GM12864 (cell line): Measurements from ENCODE around the gene SLC6A5.

ENCODE experiments used
- DNase-seq: peaks from one replicate; pipeline ENCODE4 v3.0.0-alpha.2; 2011; ENCODE audit warnings: low read depth
- H3K4me3 ChIP-seq: 2 replicates; pipeline ENCODE4 v1.5.1; 2011; ENCODE audit warnings: mild to moderate bottlenecking, low read depth, low read length, control low read depth
- TF ChIP-seq, protein P1 (sequence below): IDR thresholded peaks from 2 replicates; pipeline ENCODE4 v1.5.1; 2011; ENCODE audit warnings: low read depth, mild to moderate bottlenecking, moderate library complexity, low read length, control low read depth, inconsistent platforms; ENCODE audit errors: missing control alignments

The SLC6A5 gene

DNA sequence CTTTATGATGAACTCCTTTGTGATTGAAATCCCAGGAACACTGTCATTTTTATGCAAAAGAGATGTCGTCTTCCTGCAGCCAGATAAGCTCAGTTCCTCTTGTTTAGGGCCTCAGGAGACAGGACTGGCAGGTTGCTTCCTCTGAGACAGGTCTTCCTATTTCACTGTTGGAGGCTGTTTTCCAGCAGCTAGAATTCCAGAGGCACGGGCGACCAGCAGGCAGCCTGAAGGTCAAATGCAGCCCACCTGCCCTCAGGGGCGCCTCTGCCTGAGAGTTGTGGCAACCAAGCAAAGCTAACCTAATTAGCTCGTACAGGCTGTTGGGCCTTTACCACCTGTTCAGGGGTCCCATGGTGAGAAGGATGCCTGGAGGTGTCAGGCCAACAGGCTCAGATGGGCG, 22.3 kb downstream of the SLC6A5 start:
- DNase-seq = no peak
- TF ChIP-seq, protein P1, sequence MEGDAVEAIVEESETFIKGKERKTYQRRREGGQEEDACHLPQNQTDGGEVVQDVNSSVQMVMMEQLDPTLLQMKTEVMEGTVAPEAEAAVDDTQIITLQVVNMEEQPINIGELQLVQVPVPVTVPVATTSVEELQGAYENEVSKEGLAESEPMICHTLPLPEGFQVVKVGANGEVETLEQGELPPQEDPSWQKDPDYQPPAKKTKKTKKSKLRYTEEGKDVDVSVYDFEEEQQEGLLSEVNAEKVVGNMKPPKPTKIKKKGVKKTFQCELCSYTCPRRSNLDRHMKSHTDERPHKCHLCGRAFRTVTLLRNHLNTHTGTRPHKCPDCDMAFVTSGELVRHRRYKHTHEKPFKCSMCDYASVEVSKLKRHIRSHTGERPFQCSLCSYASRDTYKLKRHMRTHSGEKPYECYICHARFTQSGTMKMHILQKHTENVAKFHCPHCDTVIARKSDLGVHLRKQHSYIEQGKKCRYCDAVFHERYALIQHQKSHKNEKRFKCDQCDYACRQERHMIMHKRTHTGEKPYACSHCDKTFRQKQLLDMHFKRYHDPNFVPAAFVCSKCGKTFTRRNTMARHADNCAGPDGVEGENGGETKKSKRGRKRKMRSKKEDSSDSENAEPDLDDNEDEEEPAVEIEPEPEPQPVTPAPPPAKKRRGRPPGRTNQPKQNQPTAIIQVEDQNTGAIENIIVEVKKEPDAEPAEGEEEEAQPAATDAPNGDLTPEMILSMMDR = no peak
- H3K4me3 ChIP-seq = no peak overlapping the region

DNA sequence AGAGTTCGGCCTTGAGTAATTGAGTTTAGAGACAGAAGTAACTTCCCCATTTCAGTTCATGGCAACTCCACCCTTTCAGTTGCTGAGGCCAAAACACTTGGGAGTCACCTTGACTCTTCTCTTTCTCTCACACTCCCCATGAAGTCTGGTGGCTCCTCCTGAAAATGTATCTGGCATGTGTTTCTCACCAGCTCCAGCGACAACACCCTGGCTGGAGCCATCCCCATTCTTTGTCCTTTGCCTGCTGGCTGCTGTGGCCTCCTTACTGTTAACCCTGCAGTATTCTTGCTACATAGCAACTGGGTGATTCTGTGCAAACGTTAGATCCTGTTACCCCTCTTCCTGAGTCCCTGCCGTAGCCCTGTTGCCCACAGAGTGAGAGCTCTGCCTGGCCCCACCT, 23.8 kb downstream of the SLC6A5 start:
- H3K4me3 ChIP-seq = no peak overlapping the region
- no peak for DNase-seq
- TF ChIP-seq, protein P1 = no peak

DNA sequence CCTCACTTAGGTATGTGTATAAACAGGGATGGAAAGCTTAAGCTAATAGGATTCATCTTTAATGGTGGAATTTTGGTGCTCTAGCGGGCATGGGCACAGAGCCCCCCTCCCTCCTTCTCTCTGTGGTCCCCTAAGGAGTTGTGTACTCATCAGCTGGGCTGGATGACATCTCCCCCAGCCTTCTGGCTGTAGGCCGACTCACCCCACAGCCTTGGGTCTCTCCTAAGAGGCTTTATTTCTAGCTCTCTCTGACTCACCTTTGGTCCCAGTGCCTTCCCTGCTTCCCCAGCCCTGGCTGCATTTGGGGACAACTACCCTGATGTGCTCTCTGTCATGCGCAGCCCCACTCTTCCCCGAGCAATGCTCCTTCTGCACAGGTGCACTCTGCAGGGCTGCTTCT, 26.9 kb downstream of the SLC6A5 start:
- no peak for DNase-seq
- TF ChIP-seq, protein P1 = no peak
- H3K4me3 ChIP-seq = no peak overlapping the region

DNA sequence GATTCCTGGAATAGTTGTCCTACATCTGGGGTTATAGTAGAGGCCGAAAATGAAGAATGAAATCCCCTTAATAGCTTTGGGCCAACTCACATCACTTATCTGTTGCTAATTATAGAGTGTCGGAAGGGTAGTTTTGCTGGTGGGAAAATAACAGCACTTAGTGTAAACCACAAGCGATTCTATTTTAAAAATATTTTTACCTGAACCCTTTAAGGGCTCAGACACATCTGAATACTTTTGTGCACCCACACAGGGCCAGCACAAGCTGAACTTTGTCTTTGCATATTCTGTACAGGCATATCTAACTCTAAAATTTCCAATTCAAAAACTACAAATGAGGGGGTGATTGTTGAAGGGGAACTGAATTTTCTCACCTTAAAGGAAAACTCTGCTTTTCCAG, 27.6 kb downstream of the SLC6A5 start:
- H3K4me3 ChIP-seq = no peak overlapping the region
- DNase-seq = no peak
- TF ChIP-seq, protein P1 = no peak

DNA sequence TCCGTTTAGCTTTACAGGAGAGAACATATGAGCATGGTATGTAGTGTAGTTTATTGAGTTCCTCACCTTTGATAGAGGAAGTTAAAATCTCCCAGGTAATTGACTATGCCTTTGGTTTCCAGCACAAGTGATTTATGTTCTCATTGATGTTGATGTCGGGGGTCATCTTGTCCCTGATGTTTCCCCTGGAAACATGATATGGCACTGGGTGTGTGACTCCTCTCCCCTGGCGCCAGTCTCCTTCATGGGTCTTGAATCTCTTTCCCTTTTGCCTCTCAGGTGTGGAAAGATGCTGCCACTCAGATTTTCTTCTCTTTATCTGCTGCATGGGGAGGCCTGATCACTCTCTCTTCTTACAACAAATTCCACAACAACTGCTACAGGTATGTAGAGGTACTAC, 28.3 kb downstream of the SLC6A5 start:
- TF ChIP-seq, protein P1 = no peak
- no peak overlapping the region for H3K4me3 ChIP-seq
- no peak for DNase-seq

DNA sequence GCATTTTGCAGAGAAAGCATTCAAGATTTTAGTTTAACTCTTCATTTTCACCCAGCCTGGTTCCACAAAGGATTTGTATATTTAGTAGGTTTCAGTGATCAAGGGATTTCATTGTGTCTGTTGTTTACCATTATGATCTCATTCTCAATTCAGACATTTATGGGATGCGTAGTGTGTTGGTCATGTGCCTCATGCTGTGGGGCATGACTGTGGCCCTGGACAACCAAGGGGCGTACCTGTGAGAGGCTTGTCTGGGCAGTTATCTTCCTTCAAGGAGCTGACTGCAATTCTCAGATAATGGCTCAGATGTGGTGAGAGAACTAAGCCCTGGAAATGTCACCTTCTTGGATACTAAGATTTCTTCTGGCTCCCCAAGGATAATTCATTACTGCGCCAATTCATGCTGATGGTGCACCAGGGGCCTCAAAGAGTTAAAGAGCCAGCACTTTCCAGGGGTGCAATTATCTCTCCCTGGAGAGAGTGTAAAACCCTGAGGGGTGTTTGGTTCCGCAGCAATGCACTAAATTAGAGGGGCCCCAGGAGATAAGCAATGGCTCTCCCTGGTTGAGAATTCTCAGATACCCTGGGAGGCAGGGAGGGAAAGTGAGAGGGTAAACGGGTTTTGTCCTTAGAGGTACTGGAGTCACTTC, 32.2 kb downstream of the SLC6A5 start:
- no peak overlapping the region for H3K4me3 ChIP-seq
- no peak for DNase-seq
- TF ChIP-seq, protein P1 = no peak

DNA sequence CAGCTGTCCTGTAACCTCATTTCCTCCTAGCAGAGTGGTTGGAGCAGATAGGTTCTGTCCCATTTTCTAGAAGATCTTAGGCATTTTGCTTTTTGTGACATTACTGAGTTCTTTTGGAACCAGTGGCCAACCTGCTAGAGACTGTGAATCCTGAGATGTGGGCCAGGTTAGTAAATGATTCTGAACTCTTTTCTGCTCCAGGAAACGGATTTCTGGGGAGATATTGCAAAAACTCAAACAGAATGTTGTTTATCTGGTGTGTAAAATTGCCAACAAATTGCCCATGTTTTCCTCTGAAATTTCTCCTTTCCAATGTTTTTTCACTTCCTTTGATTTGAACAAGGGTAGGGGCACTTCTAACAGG, 32.7 kb downstream of the SLC6A5 start:
- H3K4me3 ChIP-seq = no peak overlapping the region
- no peak for DNase-seq
- TF ChIP-seq, protein P1 = no peak
